EL (cell line): Measurements from ENCODE around the gene CPM.

Experiments
- DNase-seq: peaks from one replicate; pipeline ENCODE4 v3.0.0-alpha.2; 2016

The CPM gene

GRCh38 chr12:68903511-68903910 is 29.5 kb downstream of the CPM start:
- no peak for DNase-seq

- DNase-seq, result no peak
Measured at GRCh38 chr12:68901551-68901950, 31.4 kb downstream of the CPM start.

GRCh38 chr12:68901145-68901544 is 31.8 kb downstream of the CPM start:
- no peak for DNase-seq

- DNase-seq, result no peak
Measured at GRCh38 chr12:68900241-68900640, 32.7 kb downstream of the CPM start.

GRCh38 chr12:68899251-68899771 is 33.7 kb downstream of the CPM start:
- peak; percentile 88 for DNase-seq

- peak; percentile 13 for DNase-seq
Measured at GRCh38 chr12:68896881-68897540, 36.0 kb downstream of the CPM start.

- DNase-seq, result no peak
Measured at GRCh38 chr12:68894276-68894855, 38.6 kb downstream of the CPM start.

GRCh38 chr12:68893741-68894140 is 39.2 kb downstream of the CPM start:
- DNase-seq, result no peak

- no peak for DNase-seq
Measured at GRCh38 chr12:68893201-68893600, 39.8 kb downstream of the CPM start.

GRCh38 chr12:68891141-68891540 is 41.8 kb downstream of the CPM start:
- no peak for DNase-seq

GRCh38 chr12:68890701-68891113 is 42.3 kb downstream of the CPM start:
- DNase-seq, result no peak

GRCh38 chr12:68888243-68888642 is 44.7 kb downstream of the CPM start:
- no peak for DNase-seq

- DNase-seq, result no peak
Measured at GRCh38 chr12:68887641-68888040, 45.3 kb downstream of the CPM start.

- no peak for DNase-seq
Measured at GRCh38 chr12:68886636-68887572, 46.1 kb downstream of the CPM start.

GRCh38 chr12:68885381-68885780 is 47.6 kb downstream of the CPM start:
- no peak for DNase-seq

GRCh38 chr12:68884251-68884650 is 48.7 kb downstream of the CPM start:
- DNase-seq, result no peak

GRCh38 chr12:68883151-68883550 is 49.8 kb downstream of the CPM start:
- no peak for DNase-seq

GRCh38 chr12:68882251-68882964 is 50.6 kb downstream of the CPM start:
- DNase-seq, result no peak

GRCh38 chr12:68880660-68881325 is 52.2 kb downstream of the CPM start:
- no peak for DNase-seq

- DNase-seq, result no peak
Measured at GRCh38 chr12:68878846-68879245, 54.1 kb downstream of the CPM start.

- DNase-seq, result no peak
Measured at GRCh38 chr12:68878283-68878682, 54.7 kb downstream of the CPM start.

- no peak for DNase-seq
Measured at GRCh38 chr12:68877583-68877982, 55.4 kb downstream of the CPM start.
